Measurements from ENCODE around the gene HECTD1.
"Not testable (repeated sequence)": the region's sequence is repeated elsewhere in the genome, so short reads cannot be mapped to it uniquely, and the experiment has no call there.

HECTD1 gene

GRCh38 chr14:31207755-31208545 is at the start of gene HECTD1:
TSS of gene HECTD1 (minus strand) at chr14:31207793. CDS start at chr14:31205936, 1,857 bp downstream.
- peak; percentile 76 to 83 for DNase-seq (ENCODE audit: low read depth in 2 of 2)

GRCh38 chr14:31257244-31257553 is 49.6 kb upstream of the HECTD1 start:
- DNase-seq (ENCODE audit: low read depth in 2 of 2) = no peak

- no peak for DNase-seq (ENCODE audit: low read depth in 2 of 2)
These were observed 49.1 kb upstream of the HECTD1 start for GRCh38 chr14:31256534-31257243.

- not testable (repeated sequence) for DNase-seq (ENCODE audit: low read depth in 2 of 2)
These were observed 48.3 kb upstream of the HECTD1 start for GRCh38 chr14:31255918-31256317.

- DNase-seq (ENCODE audit: low read depth in 2 of 2) = no peak
These were observed 47.7 kb upstream of the HECTD1 start for GRCh38 chr14:31255286-31255685.

- DNase-seq (ENCODE audit: low read depth in 2 of 2) = no peak
These were observed 46.3 kb upstream of the HECTD1 start for GRCh38 chr14:31253746-31254471.

- DNase-seq (ENCODE audit: low read depth in 2 of 2) = no peak
These were observed 45.3 kb upstream of the HECTD1 start for GRCh38 chr14:31252865-31253264.

GRCh38 chr14:31251028-31251958 is 43.7 kb upstream of the HECTD1 start:
- DNase-seq (ENCODE audit: low read depth in 2 of 2) = no peak

GRCh38 chr14:31244626-31245025 is 37.0 kb upstream of the HECTD1 start:
- no peak for DNase-seq (ENCODE audit: low read depth in 2 of 2)

GRCh38 chr14:31243860-31244259 is 36.3 kb upstream of the HECTD1 start:
- DNase-seq (ENCODE audit: low read depth in 2 of 2) = no peak

- DNase-seq (ENCODE audit: low read depth in 2 of 2) = not testable (repeated sequence)
These were observed 34.8 kb upstream of the HECTD1 start for GRCh38 chr14:31242161-31242940.

- DNase-seq (ENCODE audit: low read depth in 2 of 2) = no peak
These were observed 34.0 kb upstream of the HECTD1 start for GRCh38 chr14:31241450-31242114.

- no peak for DNase-seq (ENCODE audit: low read depth in 2 of 2)
These were observed 32.1 kb upstream of the HECTD1 start for GRCh38 chr14:31239741-31240140.

GRCh38 chr14:31235462-31235861 is 27.9 kb upstream of the HECTD1 start:
- no peak for DNase-seq (ENCODE audit: low read depth in 2 of 2)

- no peak for DNase-seq (ENCODE audit: low read depth in 2 of 2)
These were observed 24.5 kb upstream of the HECTD1 start for GRCh38 chr14:31232081-31232480.

- not testable (repeated sequence) for DNase-seq (ENCODE audit: low read depth in 2 of 2)
These were observed 23.7 kb upstream of the HECTD1 start for GRCh38 chr14:31231272-31231671.

GRCh38 chr14:31230573-31230958 is 23.0 kb upstream of the HECTD1 start:
- DNase-seq (ENCODE audit: low read depth in 2 of 2) = no peak

- DNase-seq (ENCODE audit: low read depth in 2 of 2) = no peak
These were observed 22.3 kb upstream of the HECTD1 start for GRCh38 chr14:31229638-31230572.

GRCh38 chr14:31229009-31229408 is 21.4 kb upstream of the HECTD1 start:
- DNase-seq (ENCODE audit: low read depth in 2 of 2) = no peak

Measured in stimulated activated CD8-positive, alpha-beta memory T cell treated with anti-CD3 and anti-CD28 coated beads, Interleukin-15, amount 100 ng/mL, for 4 hours (primary cell).